ENCODE data around the gene EHD4.

GRCh38 chr15:41950489-41950888 is 21.9 kb downstream of the EHD4 start:
- TF ChIP-seq POLR2A (IDR thresholded peaks at IDR 0.05; ENCODE audit: extremely low read depth, insufficient read length) (no peak), MYC (IDR thresholded peaks at IDR 0.05; ENCODE audit: low read depth, low read length) (no peak)
- TF ChIP-seq, protein P1, sequence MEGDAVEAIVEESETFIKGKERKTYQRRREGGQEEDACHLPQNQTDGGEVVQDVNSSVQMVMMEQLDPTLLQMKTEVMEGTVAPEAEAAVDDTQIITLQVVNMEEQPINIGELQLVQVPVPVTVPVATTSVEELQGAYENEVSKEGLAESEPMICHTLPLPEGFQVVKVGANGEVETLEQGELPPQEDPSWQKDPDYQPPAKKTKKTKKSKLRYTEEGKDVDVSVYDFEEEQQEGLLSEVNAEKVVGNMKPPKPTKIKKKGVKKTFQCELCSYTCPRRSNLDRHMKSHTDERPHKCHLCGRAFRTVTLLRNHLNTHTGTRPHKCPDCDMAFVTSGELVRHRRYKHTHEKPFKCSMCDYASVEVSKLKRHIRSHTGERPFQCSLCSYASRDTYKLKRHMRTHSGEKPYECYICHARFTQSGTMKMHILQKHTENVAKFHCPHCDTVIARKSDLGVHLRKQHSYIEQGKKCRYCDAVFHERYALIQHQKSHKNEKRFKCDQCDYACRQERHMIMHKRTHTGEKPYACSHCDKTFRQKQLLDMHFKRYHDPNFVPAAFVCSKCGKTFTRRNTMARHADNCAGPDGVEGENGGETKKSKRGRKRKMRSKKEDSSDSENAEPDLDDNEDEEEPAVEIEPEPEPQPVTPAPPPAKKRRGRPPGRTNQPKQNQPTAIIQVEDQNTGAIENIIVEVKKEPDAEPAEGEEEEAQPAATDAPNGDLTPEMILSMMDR (IDR thresholded peaks at IDR 0.05; ENCODE audit: low read depth, low read length), result no peak
- TF ChIP-seq, protein P2, sequence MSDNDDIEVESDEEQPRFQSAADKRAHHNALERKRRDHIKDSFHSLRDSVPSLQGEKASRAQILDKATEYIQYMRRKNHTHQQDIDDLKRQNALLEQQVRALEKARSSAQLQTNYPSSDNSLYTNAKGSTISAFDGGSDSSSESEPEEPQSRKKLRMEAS (IDR thresholded peaks at IDR 0.05; ENCODE audit: low read depth, low read length), result no peak
